GM21825 (cell line): Measurements from ENCODE around the gene CAPN8.

Experiments
- ATAC-seq: cut with Tn5 transposase; IDR thresholded peaks from one replicate; pipeline ENCODE4 v1.9.1; 2021; ENCODE audit warnings: mild to moderate bottlenecking, moderate library complexity; ENCODE audit not compliant: unreplicated experiment

The CAPN8 gene

GRCh38 chr1:223657978-223658377, 7.5 kb downstream of the CAPN8 start:
- no peak for ATAC-seq

GRCh38 chr1:223654083-223654482, 11.4 kb downstream of the CAPN8 start:
- no peak for ATAC-seq

GRCh38 chr1:223653431-223653830, 12.1 kb downstream of the CAPN8 start:
- ATAC-seq: no peak

GRCh38 chr1:223653015-223653414, 12.5 kb downstream of the CAPN8 start:
- ATAC-seq: no peak

GRCh38 chr1:223652436-223652941, 13.0 kb downstream of the CAPN8 start:
- no peak for ATAC-seq

GRCh38 chr1:223651291-223651991, 14.1 kb downstream of the CAPN8 start:
- ATAC-seq: no peak

GRCh38 chr1:223650465-223650864, 15.0 kb downstream of the CAPN8 start:
- ATAC-seq: no peak

GRCh38 chr1:223649222-223649621, 16.3 kb downstream of the CAPN8 start:
- no peak for ATAC-seq

- no peak for ATAC-seq
Measured at GRCh38 chr1:223647249-223647648, 18.3 kb downstream of the CAPN8 start.

- no peak for ATAC-seq
Measured at GRCh38 chr1:223645903-223646302, 19.6 kb downstream of the CAPN8 start.

GRCh38 chr1:223642237-223642636, 23.3 kb downstream of the CAPN8 start:
- ATAC-seq: no peak

- no peak for ATAC-seq
Measured at GRCh38 chr1:223641523-223642039, 23.9 kb downstream of the CAPN8 start.

- ATAC-seq: no peak
Measured at GRCh38 chr1:223639331-223639749, 26.2 kb downstream of the CAPN8 start.

GRCh38 chr1:223635236-223635635, 30.3 kb downstream of the CAPN8 start:
- ATAC-seq: no peak

- ATAC-seq: no peak
Measured at GRCh38 chr1:223634423-223634822, 31.1 kb downstream of the CAPN8 start.

- ATAC-seq: no peak
Measured at GRCh38 chr1:223631956-223632355, 33.5 kb downstream of the CAPN8 start.

GRCh38 chr1:223631473-223631872, 34.0 kb downstream of the CAPN8 start:
- no peak for ATAC-seq

- no peak for ATAC-seq
Measured at GRCh38 chr1:223629126-223629457, 36.4 kb downstream of the CAPN8 start.

GRCh38 chr1:223628233-223629125, 37.0 kb downstream of the CAPN8 start:
- ATAC-seq: no peak

GRCh38 chr1:223622132-223622842, 43.2 kb downstream of the CAPN8 start:
- no peak for ATAC-seq

GRCh38 chr1:223621312-223621734, 44.2 kb downstream of the CAPN8 start:
- peak; percentile 93 for ATAC-seq
